HG02840 (cell line): ENCODE measurements around the gene CADM2.

Experiments
- ATAC-seq: cut with Tn5 transposase; IDR thresholded peaks from one replicate; pipeline ENCODE4 v1.9.1; 2021; ENCODE audit warnings: mild to moderate bottlenecking, moderate library complexity, moderate number of reproducible peaks; ENCODE audit not compliant: unreplicated experiment, low FRiP score

CADM2 gene

GRCh38 chr3:85737846-85738245, 779.1 kb downstream of the CADM2 start:
- no peak for ATAC-seq

- ATAC-seq: no peak
Observed at GRCh38 chr3:85740561-85740960, 781.8 kb downstream of the CADM2 start.

- ATAC-seq: no peak
Observed at GRCh38 chr3:85758442-85758841, 799.7 kb downstream of the CADM2 start.

GRCh38 chr3:85760342-85760741, 801.6 kb downstream of the CADM2 start:
- ATAC-seq: no peak

GRCh38 chr3:85780806-85781205, 822.0 kb downstream of the CADM2 start:
- ATAC-seq: no peak

GRCh38 chr3:85781806-85782205, 823.0 kb downstream of the CADM2 start:
- ATAC-seq: no peak

GRCh38 chr3:85783291-85783690, 824.5 kb downstream of the CADM2 start:
- no peak for ATAC-seq

- no peak for ATAC-seq
Observed at GRCh38 chr3:85785766-85786165, 827.0 kb downstream of the CADM2 start.

GRCh38 chr3:85790445-85791030, 831.7 kb downstream of the CADM2 start:
- no peak for ATAC-seq

GRCh38 chr3:85796140-85796539, 837.4 kb downstream of the CADM2 start:
- no peak for ATAC-seq

- no peak for ATAC-seq
Observed at GRCh38 chr3:85800676-85801075, 841.9 kb downstream of the CADM2 start.

GRCh38 chr3:85801955-85802354, 843.2 kb downstream of the CADM2 start:
- ATAC-seq: no peak

GRCh38 chr3:85808755-85809154, 850.0 kb downstream of the CADM2 start:
- no peak for ATAC-seq

- no peak for ATAC-seq
Observed at GRCh38 chr3:85821130-85821756, 862.5 kb downstream of the CADM2 start.

GRCh38 chr3:85835857-85836440, 877.2 kb downstream of the CADM2 start:
- no peak for ATAC-seq

- no peak for ATAC-seq
Observed at GRCh38 chr3:85837402-85837801, 878.6 kb downstream of the CADM2 start.

- ATAC-seq: no peak
Observed at GRCh38 chr3:85838921-85839320, 880.1 kb downstream of the CADM2 start.

- ATAC-seq: no peak
Observed at GRCh38 chr3:85842081-85842480, 883.3 kb downstream of the CADM2 start.

GRCh38 chr3:85846940-85847339, 888.2 kb downstream of the CADM2 start:
- no peak for ATAC-seq

- ATAC-seq: no peak
Observed at GRCh38 chr3:85851071-85851470, 892.3 kb downstream of the CADM2 start.

- ATAC-seq: no peak
Observed at GRCh38 chr3:85853805-85854204, 895.0 kb downstream of the CADM2 start.

GRCh38 chr3:85862893-85863455, 904.2 kb downstream of the CADM2 start:
- ATAC-seq: no peak
